CD4-positive, CD25-positive, alpha-beta regulatory T cell (primary cell): Measurements from ENCODE around the gene THSD7A. TPM values are rescaled to one million over a fixed set of nuclear protein-coding genes. Genes with fewer than 3 reads are reported as not detected.

Experiments
- ATAC-seq, 2 donors: fragments of 150-1000 bp; cut with Tn5 transposase; one replicate each; pipeline ENCODE4 v1.10.0; 2021; ENCODE audit warnings: low read depth in 2 of 2, moderate number of reproducible peaks in 2 of 2, moderate library complexity in 1 of 2
- DNase-seq, 3 donors: peaks; one replicate each; pipeline versions ENCODE4 v3.0.0 to v3.0.0-alpha.2; 2012 to 2022; ENCODE audit warnings: mixed read lengths in 1 of 3
- H3K27ac ChIP-seq: one replicate; pipeline ENCODE4 v1.7.0; 2013; ENCODE audit warnings: mild to moderate bottlenecking, low read length; ENCODE audit not compliant: insufficient read depth, poor library complexity, severe bottlenecking
- H3K27me3 ChIP-seq: one replicate; pipeline ENCODE4 v1.7.0; 2013; ENCODE audit warnings: low read length; ENCODE audit not compliant: control insufficient read depth, insufficient read depth
- H3K36me3 ChIP-seq: one replicate; pipeline ENCODE4 v1.7.0; 2013; ENCODE audit warnings: mild to moderate bottlenecking, low read length, moderate library complexity; ENCODE audit not compliant: control insufficient read depth, insufficient read depth
- H3K4me1 ChIP-seq: 2 replicates; pipeline ENCODE4 v1.7.0; 2013; ENCODE audit warnings: mild to moderate bottlenecking, low read length; ENCODE audit not compliant: insufficient read depth, control insufficient read depth, poor library complexity, severe bottlenecking
- H3K4me3 ChIP-seq: one replicate; pipeline ENCODE4 v1.7.0; 2013; ENCODE audit warnings: low read depth, mild to moderate bottlenecking, low read length, moderate library complexity
- H3K9me3 ChIP-seq, 2 experiments: 1 replicate in 1 of 2; 2 replicates in 1 of 2; pipeline ENCODE4 v1.7.0; 2013; ENCODE audit warnings: low read length in 2 of 2, mild to moderate bottlenecking in 1 of 2, moderate library complexity in 1 of 2; ENCODE audit not compliant: control insufficient read depth in 2 of 2
- H3K27ac Mint-ChIP-seq, 3 donors: one replicate each; pipeline ENCODE4 v1.8.0; 2020 to 2022; ENCODE audit warnings: mild to moderate bottlenecking in 3 of 3, mixed read lengths in 3 of 3, moderate library complexity in 2 of 3
- H3K27me3 Mint-ChIP-seq: one replicate; pipeline ENCODE4 v1.8.0; 2022; ENCODE audit warnings: mild to moderate bottlenecking, mixed read lengths
- H3K36me3 Mint-ChIP-seq: one replicate; pipeline ENCODE4 v1.8.0; 2020; ENCODE audit warnings: mixed read lengths
- H3K4me1 Mint-ChIP-seq, 4 donors: one replicate each; pipeline ENCODE4 v1.8.0; 2020 to 2022; ENCODE audit warnings: mixed read lengths in 4 of 4, mild to moderate bottlenecking in 1 of 4
- H3K4me3 Mint-ChIP-seq, 4 donors: one replicate each; pipeline ENCODE4 v1.8.0; 2020 to 2022; ENCODE audit warnings: mild to moderate bottlenecking in 4 of 4, mixed read lengths in 4 of 4, moderate library complexity in 3 of 4
- H3K9me3 Mint-ChIP-seq, 7 donors: one replicate each; pipeline ENCODE4 v1.8.0; 2020 to 2022; ENCODE audit warnings: mixed read lengths in 7 of 7, mild to moderate bottlenecking in 3 of 7, moderate library complexity in 2 of 7
- polyA plus RNA-seq, 4 donors: library from polyadenylated mRNA; unstranded; fragments of 300-500 nt; fragmentation: Illumina TruSeq; gene quantifications; one replicate each; pipeline ENCODE4 v1.2.3, GENCODE V29; 2021
- total RNA-seq: library from RNA; stranded (reverse); gene quantifications from one replicate; pipeline ENCODE4 v1.2.3, GENCODE V29; 2022

Gene THSD7A
- total and polyA plus RNA-seq, 5 donors from 2014 or later = 0.02 TPM; not detected in 4

DNA sequence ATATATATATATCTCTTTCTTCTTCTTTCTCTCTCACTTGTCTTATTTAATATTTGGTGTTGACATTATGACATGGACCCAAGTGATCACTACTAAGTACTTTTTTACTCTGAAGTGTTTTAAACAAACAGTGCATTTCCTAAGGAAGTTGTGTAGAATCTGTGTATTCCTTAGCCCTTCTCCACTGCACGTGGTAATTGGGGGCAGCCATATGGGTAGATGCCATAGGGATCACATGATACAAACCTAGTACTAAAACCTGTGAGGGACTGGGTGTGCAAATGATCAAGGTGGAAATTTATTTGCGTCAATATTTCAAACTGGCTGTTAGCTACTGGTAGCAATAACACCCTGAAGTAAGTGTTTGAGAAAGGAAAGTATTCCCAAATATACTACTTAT is 25.0 kb downstream of the THSD7A start:
- H3K4me3 ChIP-seq = no peak overlapping the region
- Mint-ChIP-seq H3K36me3 (no peaks in the 10 kb centered on the region), H3K27me3 (no peaks in the 10 kb centered on the region), H3K4me3 (no peak overlapping the region), H3K9me3 (peaks cover 0 to 2% (median 0%) of the 10 kb centered on the region in 7 donors), H3K27ac (no peak overlapping the region), H3K4me1 (no peaks in the 10 kb centered on the region)
- no peaks in the 10 kb centered on the region for H3K36me3 ChIP-seq
- ATAC-seq (no peak), DNase-seq (no peak)
- H3K9me3 ChIP-seq = no peaks in the 10 kb centered on the region
- H3K27me3 ChIP-seq = no peaks in the 10 kb centered on the region
- no peaks in the 10 kb centered on the region for H3K4me1 ChIP-seq
- no peak overlapping the region for H3K27ac ChIP-seq

DNA sequence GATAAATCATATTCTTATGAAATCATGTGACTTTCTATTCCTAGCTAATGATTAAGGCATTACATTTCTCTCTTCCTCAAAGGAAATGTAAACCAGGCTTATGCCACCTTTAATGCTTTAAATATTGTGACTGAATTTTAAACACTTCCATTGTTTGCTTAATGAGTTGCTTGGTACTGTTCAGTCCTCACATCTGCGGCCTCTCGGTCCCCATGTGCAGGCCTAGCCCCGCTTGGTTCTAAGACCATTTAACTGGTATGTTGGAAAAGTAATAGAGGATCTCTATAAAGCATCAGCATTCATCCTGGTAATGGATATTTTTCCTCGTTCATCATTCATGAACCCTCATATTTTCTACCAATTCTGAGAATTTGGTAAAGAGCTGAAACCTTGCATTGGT is 27.4 kb downstream of the THSD7A start:
- Histone ChIP-seq H3K4me1 (no peaks in the 10 kb centered on the region), H3K36me3 (no peaks in the 10 kb centered on the region), H3K27ac (no peak overlapping the region), H3K27me3 (no peaks in the 10 kb centered on the region), H3K4me3 (no peak overlapping the region), H3K9me3 (no peaks in the 10 kb centered on the region)
- no peak for ATAC-seq
- Mint-ChIP-seq H3K9me3 (peaks cover 0 to 2% (median 0%) of the 10 kb centered on the region in 7 donors), H3K36me3 (no peaks in the 10 kb centered on the region), H3K27ac (no peak overlapping the region), H3K4me1 (no peaks in the 10 kb centered on the region), H3K4me3 (no peak overlapping the region), H3K27me3 (no peaks in the 10 kb centered on the region)
- DNase-seq = no peak

DNA sequence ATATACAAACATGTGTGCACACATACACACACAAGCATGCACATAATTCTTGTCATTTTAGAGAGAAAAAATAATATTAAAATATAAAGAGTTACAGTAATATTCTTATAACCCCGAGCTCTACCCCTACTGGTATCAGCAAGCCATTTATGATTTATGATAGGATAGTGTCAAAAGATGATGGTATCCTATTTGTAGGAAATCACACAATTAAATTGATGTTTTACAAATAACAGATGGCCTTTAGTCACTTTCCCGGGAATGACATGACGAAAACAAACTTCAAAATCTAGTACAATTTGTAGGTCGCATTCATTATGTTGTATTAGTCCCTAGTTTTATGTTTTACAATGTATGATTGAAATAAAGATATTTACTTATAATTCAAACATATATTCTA is 36.8 kb downstream of the THSD7A start:
- DNase-seq (no peak), ATAC-seq (no peak)
- no peaks in the 10 kb centered on the region for H3K36me3 ChIP-seq
- no peaks in the 10 kb centered on the region for H3K27me3 Mint-ChIP-seq
- H3K4me1 ChIP-seq = no peaks in the 10 kb centered on the region
- H3K9me3 ChIP-seq = no peaks in the 10 kb centered on the region
- H3K4me3 ChIP-seq = no peak overlapping the region
- H3K36me3 Mint-ChIP-seq = no peaks in the 10 kb centered on the region
- H3K27me3 ChIP-seq = no peaks in the 10 kb centered on the region
- peaks cover 0 to 5% (median 0%) of the 10 kb centered on the region in 7 donors for H3K9me3 Mint-ChIP-seq
- H3K4me1 Mint-ChIP-seq = no peaks in the 10 kb centered on the region
- H3K27ac Mint-ChIP-seq = no peak overlapping the region
- no peak overlapping the region for H3K27ac ChIP-seq
- H3K4me3 Mint-ChIP-seq = no peak overlapping the region

DNA sequence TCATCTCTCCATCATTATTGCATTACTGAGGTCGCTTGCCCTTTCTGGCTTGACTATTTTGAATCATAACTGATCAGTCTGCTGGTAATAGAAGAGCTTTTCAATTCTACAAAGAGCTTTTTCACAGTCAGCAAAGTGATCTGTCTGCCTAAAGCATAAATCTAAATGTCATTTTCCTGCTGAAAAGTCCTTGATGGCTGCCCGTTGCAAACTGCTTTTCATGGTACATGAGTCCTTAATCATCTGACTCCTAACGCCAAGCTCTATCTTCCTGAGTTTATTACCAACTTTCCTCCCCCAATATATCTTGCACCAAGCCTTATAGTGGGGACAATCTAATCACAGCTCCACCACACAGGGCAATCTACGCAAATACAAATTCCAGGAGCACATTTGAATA is 39.8 kb downstream of the THSD7A start:
- Mint-ChIP-seq H3K4me3 (no peak overlapping the region), H3K4me1 (no peaks in the 10 kb centered on the region), H3K9me3 (peaks cover 0 to 6% (median 0%) of the 10 kb centered on the region in 7 donors), H3K36me3 (no peaks in the 10 kb centered on the region), H3K27me3 (no peaks in the 10 kb centered on the region), H3K27ac (no peak overlapping the region)
- DNase-seq = no peak
- H3K27me3 ChIP-seq = no peaks in the 10 kb centered on the region
- H3K27ac ChIP-seq = no peak overlapping the region
- H3K36me3 ChIP-seq = no peaks in the 10 kb centered on the region
- H3K4me1 ChIP-seq = no peaks in the 10 kb centered on the region
- ATAC-seq = no peak
- H3K4me3 ChIP-seq = no peak overlapping the region
- no peaks in the 10 kb centered on the region for H3K9me3 ChIP-seq

DNA sequence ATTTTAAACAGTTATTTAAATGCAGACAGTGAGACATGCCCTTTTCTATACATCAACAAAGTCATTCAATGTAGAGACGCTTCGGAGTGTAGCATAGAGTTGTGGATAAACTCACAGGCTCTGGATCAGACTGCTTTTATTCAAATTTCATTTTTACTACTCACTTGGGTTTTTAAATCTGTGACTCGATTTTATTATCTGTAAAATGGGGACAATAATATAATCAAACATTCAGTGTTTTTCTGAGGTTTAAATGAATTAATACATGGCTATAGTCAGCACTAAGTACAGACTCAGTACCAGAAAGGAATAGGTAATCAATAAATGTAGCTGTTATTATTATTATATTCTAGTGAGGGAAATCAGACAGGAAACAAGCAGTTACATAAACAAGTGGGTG is 43.4 kb downstream of the THSD7A start:
- Mint-ChIP-seq H3K4me1 (no peaks in the 10 kb centered on the region), H3K27me3 (no peaks in the 10 kb centered on the region), H3K36me3 (no peaks in the 10 kb centered on the region), H3K4me3 (no peak overlapping the region), H3K27ac (no peak overlapping the region), H3K9me3 (peaks cover 0 to 7% (median 0%) of the 10 kb centered on the region in 7 donors)
- H3K27ac ChIP-seq = no peak overlapping the region
- ATAC-seq (no peak), DNase-seq (no peak)
- no peaks in the 10 kb centered on the region for H3K9me3 ChIP-seq
- no peaks in the 10 kb centered on the region for H3K27me3 ChIP-seq
- no peak overlapping the region for H3K4me3 ChIP-seq
- no peaks in the 10 kb centered on the region for H3K4me1 ChIP-seq
- H3K36me3 ChIP-seq = no peaks in the 10 kb centered on the region

DNA sequence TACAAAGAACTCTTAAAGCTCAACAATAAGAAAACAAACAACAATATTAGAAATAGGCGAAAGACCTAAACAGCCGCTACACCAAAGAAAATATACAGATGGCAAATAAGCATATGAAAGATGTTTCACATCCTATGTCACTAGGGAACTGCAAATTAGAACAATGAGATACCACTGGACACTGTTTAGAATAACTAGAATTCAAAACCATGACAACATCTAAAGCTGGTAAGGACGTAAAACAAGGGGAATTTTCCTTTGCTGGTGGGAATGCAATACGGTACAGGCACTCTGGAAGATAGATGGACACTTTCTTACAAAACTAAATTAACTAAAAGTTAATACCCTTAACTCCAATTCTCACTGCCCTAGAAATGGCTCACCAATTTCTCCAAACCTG is 44.5 kb downstream of the THSD7A start:
- H3K4me3 ChIP-seq = no peak overlapping the region
- no peaks in the 10 kb centered on the region for H3K9me3 ChIP-seq
- no peaks in the 10 kb centered on the region for H3K4me1 ChIP-seq
- H3K36me3 Mint-ChIP-seq = no peaks in the 10 kb centered on the region
- no peaks in the 10 kb centered on the region for H3K27me3 Mint-ChIP-seq
- no peak overlapping the region for H3K27ac Mint-ChIP-seq
- peaks cover 0 to 7% (median 0%) of the 10 kb centered on the region in 7 donors for H3K9me3 Mint-ChIP-seq
- no peaks in the 10 kb centered on the region for H3K4me1 Mint-ChIP-seq
- H3K4me3 Mint-ChIP-seq = no peak overlapping the region
- no peaks in the 10 kb centered on the region for H3K27me3 ChIP-seq
- no peak overlapping the region for H3K27ac ChIP-seq
- no peaks in the 10 kb centered on the region for H3K36me3 ChIP-seq
- DNase-seq (no peak), ATAC-seq (no peak)

DNA sequence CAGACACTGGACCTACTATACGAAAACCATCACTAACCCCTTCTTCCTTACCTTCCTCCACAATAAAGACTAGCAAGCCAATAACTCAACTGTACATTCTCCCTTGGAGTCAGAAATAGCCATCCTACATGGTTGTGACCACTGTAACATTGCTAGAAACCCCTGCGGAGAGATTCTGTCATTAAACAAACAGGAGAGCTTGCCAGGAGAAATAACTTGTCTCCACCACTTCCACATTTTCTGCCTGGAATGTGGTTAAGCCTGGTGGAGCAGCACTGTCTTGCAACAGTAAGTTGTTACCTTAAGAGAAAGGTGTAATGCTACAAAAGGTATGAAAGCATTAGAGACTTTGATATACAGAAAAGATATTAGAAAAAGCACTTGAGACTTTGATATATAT is 45.8 kb downstream of the THSD7A start:
- Histone ChIP-seq H3K27me3 (no peaks in the 10 kb centered on the region), H3K4me1 (no peaks in the 10 kb centered on the region), H3K4me3 (no peak overlapping the region), H3K9me3 (no peaks in the 10 kb centered on the region), H3K27ac (no peak overlapping the region), H3K36me3 (no peaks in the 10 kb centered on the region)
- ATAC-seq (no peak), DNase-seq (no peak)
- no peaks in the 10 kb centered on the region for H3K27me3 Mint-ChIP-seq
- peaks cover 0 to 5% (median 0%) of the 10 kb centered on the region in 7 donors for H3K9me3 Mint-ChIP-seq
- H3K27ac Mint-ChIP-seq = no peak overlapping the region
- H3K4me1 Mint-ChIP-seq = no peaks in the 10 kb centered on the region
- H3K36me3 Mint-ChIP-seq = no peaks in the 10 kb centered on the region
- H3K4me3 Mint-ChIP-seq = no peak overlapping the region

DNA sequence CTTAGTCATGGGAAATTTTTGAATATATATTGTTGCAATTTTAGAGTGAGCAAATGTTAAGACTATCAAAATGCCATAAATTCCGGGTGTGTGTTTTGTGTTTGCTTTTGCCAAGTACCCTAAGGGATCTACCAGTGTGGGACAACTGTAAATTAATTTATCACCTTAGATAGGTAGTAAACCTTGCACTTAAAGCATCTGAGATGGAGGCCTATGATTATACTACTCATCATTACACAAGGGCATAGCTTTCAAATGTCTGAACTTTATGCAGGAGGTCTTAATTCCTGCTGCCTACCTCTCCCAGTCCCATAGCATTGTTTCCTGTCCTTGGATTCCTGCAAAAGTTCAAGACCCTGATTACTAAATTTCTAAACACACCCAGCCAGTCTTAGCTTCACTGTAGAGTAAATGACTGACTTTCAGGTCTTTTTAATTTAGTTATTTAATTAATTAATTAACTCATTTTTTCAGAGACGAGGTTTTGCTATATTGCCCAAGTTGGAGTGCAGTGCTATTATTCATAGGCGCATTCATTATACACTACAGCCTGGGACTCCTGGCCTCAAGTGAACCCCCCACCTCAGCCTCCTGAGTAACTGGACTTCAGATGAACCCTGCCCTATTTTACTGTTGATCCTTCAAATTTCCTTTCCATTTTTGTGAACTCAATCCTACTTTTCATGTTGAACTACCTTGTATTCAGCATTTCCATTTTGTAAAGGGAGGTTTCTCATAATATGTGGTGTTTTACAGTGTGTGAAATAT is 47.0 kb downstream of the THSD7A start:
- ATAC-seq = no peak
- Histone ChIP-seq H3K36me3 (no peaks in the 10 kb centered on the region), H3K27me3 (no peaks in the 10 kb centered on the region), H3K9me3 (no peaks in the 10 kb centered on the region), H3K4me3 (no peak overlapping the region), H3K27ac (no peak overlapping the region), H3K4me1 (no peaks in the 10 kb centered on the region)
- H3K9me3 Mint-ChIP-seq = peaks cover 0 to 5% (median 0%) of the 10 kb centered on the region in 7 donors
- H3K27me3 Mint-ChIP-seq = no peaks in the 10 kb centered on the region
- DNase-seq = no peak
- peak overlapping the region in 1 of 3 donors; percentile 92 for H3K27ac Mint-ChIP-seq
- no peak overlapping the region for H3K4me3 Mint-ChIP-seq
- H3K4me1 Mint-ChIP-seq = no peaks in the 10 kb centered on the region
- no peaks in the 10 kb centered on the region for H3K36me3 Mint-ChIP-seq
